Hepatocyte (in vitro differentiated cells): Measurements from ENCODE around the gene MRFAP1L1. TPM values are rescaled to one million over a fixed set of nuclear protein-coding genes. Genes with fewer than 3 reads are reported as not detected.
A peak's percentile ranks its signal among the peaks of the same experiment; 100 is the strongest.

Experiments
- DNase-seq: peaks from one replicate; pipeline ENCODE4 v3.0.0-alpha.2; 2016; ENCODE audit warnings: low spot score
- H2AFZ ChIP-seq: fragments of 200-600 bp; sonication (generic); 2 replicates; pipeline ENCODE4 v1.6.0; 2016; ENCODE audit warnings: antibody characterized with exemption, mild to moderate bottlenecking
- H3K27ac ChIP-seq: fragments of 200-600 bp; sonication (generic); 2 replicates; pipeline ENCODE4 v1.5.1; 2016; ENCODE audit warnings: mild to moderate bottlenecking
- H3K27me3 ChIP-seq: fragments of 200-600 bp; sonication (generic); 2 replicates; pipeline ENCODE4 v1.6.1; 2016
- H3K36me3 ChIP-seq: fragments of 200-600 bp; sonication (generic); replicated peaks from 2 replicates; pipeline ENCODE4 v1.5.1; 2016; ENCODE audit warnings: low read depth; ENCODE audit not compliant: insufficient read depth
- H3K4me1 ChIP-seq: fragments of 200-600 bp; sonication (generic); 2 replicates; pipeline ENCODE4 v1.5.1; 2016; ENCODE audit warnings: mild to moderate bottlenecking, moderate library complexity; ENCODE audit not compliant: insufficient read depth
- H3K4me2 ChIP-seq: fragments of 200-600 bp; sonication (generic); 2 replicates; pipeline ENCODE4 v1.6.0; 2016
- H3K4me3 ChIP-seq: fragments of 200-600 bp; sonication (generic); 2 replicates; pipeline ENCODE4 v1.5.1; 2016; ENCODE audit warnings: mild to moderate bottlenecking
- H3K79me2 ChIP-seq: fragments of 200-600 bp; sonication (generic); 2 replicates; pipeline ENCODE4 v1.6.0; 2017; ENCODE audit warnings: mild to moderate bottlenecking
- H3K9me2 ChIP-seq: fragments of 200-600 bp; sonication (generic); replicated peaks from 2 replicates; pipeline ENCODE4 v1.6.0; 2017; ENCODE audit warnings: mild to moderate bottlenecking; ENCODE audit not compliant: insufficient read depth
- H3K9me3 ChIP-seq: fragments of 200-600 bp; sonication (generic); 2 replicates; pipeline ENCODE4 v1.5.1; 2016; ENCODE audit warnings: low read depth, mild to moderate bottlenecking
- H4K20me1 ChIP-seq: fragments of 200-600 bp; sonication (generic); 2 replicates; pipeline ENCODE4 v1.6.0; 2016; ENCODE audit warnings: mild to moderate bottlenecking; ENCODE audit not compliant: insufficient read depth, poor library complexity, severe bottlenecking
- EZH2 ChIP-seq: fragments of 200-600 bp; sonication (generic); IDR thresholded peaks from 2 replicates; pipeline ENCODE4 v1.6.1; 2016; ENCODE audit warnings: antibody characterized with exemption, mild to moderate bottlenecking, borderline replicate concordance
- EZH2phosphoT487 ChIP-seq: fragments of 200-600 bp; sonication (generic); IDR thresholded peaks from one replicate; pipeline ENCODE4 v1.6.1; 2018; ENCODE audit warnings: antibody characterized with exemption, mild to moderate bottlenecking, low read depth, moderate library complexity; ENCODE audit not compliant: unreplicated experiment, severe bottlenecking
- WGBS: methylation state at CpG from one replicate; pipeline ENCODE4 v1.1.6; 2016; ENCODE audit warnings: low lambda C conversion rate; ENCODE audit errors: missing lambda C conversion rate; 5-methylcytosine and 5-hydroxymethylcytosine counted together
- polyA plus RNA-seq: library from polyadenylated mRNA; unstranded; fragments of >200 nt; fragmentation: Nextera tagmentation; extraction: Ambion mirVana; gene quantifications from 2 replicates; pipeline ENCODE4 v1.2.1, GENCODE V29; 2016
- total RNA-seq: library from RNA; depleted of rRNA; stranded (reverse); fragments of >200 nt; gene quantifications from 2 replicates; pipeline ENCODE4 v1.2.3, GENCODE V29; 2014
- TF ChIP-seq, protein P1 (sequence below): fragments of 200-600 bp; sonication (generic); IDR thresholded peaks from 2 replicates; pipeline ENCODE4 v1.5.1; 2016; ENCODE audit warnings: antibody characterized with exemption, mild to moderate bottlenecking; ENCODE audit not compliant: poor library complexity

The MRFAP1L1 gene
- total and polyA plus RNA-seq, 2 experiments from 2014 or later, result 60.8 to 84.9 TPM

DNA sequence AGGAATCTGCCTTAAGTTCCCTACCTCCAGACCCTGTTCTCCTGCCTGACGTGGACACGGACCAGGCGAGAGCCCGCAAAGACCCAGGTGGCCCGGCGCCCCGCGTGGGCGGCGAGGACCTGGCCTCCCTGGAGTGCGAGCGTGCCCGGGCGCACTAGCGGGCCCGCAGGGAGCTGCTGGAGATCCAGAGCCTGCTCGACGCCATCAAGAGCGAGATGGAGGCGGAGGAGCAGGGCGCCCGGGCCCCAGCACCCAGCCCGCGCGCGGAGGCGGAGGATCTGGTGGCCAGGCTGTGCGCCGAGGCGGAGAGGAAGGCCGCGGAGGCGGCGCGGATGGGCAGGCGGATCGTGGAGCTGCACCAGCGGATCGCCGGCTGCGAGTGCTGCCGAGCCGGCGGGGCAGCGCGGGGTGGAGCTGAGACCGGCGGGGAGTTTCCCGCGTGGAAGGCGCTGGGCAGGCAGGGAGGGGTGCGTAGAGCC is 51.0 kb downstream of the MRFAP1L1 start:
- Histone ChIP-seq H3K4me1 (no peaks in the 10 kb centered on the region), H3K27ac (no peak overlapping the region), H3K4me3 (peak overlapping the region; percentile 29), H3K36me3 (no peaks in the 10 kb centered on the region), H4K20me1 (no peaks in the 10 kb centered on the region), H3K79me2 (no peaks in the 10 kb centered on the region), H2AFZ (peak overlapping the region; percentile 83), H3K27me3 (no peaks in the 10 kb centered on the region), H3K4me2 (peak overlapping the region; percentile 85), H3K9me2 (no peaks in the 10 kb centered on the region), H3K9me3 (no peaks in the 10 kb centered on the region)
- TF ChIP-seq EZH2 (no peak), EZH2phosphoT487 (no peak)
- TF ChIP-seq, protein P1, sequence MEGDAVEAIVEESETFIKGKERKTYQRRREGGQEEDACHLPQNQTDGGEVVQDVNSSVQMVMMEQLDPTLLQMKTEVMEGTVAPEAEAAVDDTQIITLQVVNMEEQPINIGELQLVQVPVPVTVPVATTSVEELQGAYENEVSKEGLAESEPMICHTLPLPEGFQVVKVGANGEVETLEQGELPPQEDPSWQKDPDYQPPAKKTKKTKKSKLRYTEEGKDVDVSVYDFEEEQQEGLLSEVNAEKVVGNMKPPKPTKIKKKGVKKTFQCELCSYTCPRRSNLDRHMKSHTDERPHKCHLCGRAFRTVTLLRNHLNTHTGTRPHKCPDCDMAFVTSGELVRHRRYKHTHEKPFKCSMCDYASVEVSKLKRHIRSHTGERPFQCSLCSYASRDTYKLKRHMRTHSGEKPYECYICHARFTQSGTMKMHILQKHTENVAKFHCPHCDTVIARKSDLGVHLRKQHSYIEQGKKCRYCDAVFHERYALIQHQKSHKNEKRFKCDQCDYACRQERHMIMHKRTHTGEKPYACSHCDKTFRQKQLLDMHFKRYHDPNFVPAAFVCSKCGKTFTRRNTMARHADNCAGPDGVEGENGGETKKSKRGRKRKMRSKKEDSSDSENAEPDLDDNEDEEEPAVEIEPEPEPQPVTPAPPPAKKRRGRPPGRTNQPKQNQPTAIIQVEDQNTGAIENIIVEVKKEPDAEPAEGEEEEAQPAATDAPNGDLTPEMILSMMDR, result no peak
- DNase-seq, result peak; percentile 54
- 23% methylated on average over 50 of the region's 52 CpGs for WGBS

DNA sequence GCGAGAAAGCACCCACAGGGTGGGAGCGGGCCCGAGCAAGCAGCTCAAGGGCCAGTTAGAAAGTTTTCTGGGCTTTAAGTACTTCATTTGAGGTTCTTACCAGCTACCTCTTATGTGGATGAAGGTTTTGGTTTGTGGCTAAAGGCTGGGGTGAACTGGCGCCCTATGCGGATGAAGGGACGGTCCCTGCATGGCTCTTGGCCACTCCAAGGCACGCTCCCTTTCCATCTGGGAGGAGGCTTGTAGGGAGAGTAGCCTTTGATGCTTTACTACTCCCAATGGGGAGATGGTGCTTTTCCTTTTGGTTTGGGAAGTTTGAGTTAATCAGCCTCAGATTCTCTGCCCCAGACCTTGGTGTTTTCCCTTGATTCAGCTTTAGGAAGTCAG is 51.5 kb downstream of the MRFAP1L1 start:
- H3K4me3 ChIP-seq, result no peak overlapping the region
- H3K27me3 ChIP-seq, result no peaks in the 10 kb centered on the region
- no peaks in the 10 kb centered on the region for H3K4me1 ChIP-seq
- no peaks in the 10 kb centered on the region for H4K20me1 ChIP-seq
- TF ChIP-seq, protein P1, result no peak
- TF ChIP-seq EZH2phosphoT487 (no peak), EZH2 (no peak)
- no peak overlapping the region for H3K27ac ChIP-seq
- 98% methylated on average over 7 of the region's 7 CpGs for WGBS
- H2AFZ ChIP-seq, result peak overlapping the region; percentile 83
- H3K4me2 ChIP-seq, result peak overlapping the region; percentile 85
- no peaks in the 10 kb centered on the region for H3K9me2 ChIP-seq
- no peaks in the 10 kb centered on the region for H3K36me3 ChIP-seq
- no peak for DNase-seq
- no peaks in the 10 kb centered on the region for H3K79me2 ChIP-seq
- H3K9me3 ChIP-seq, result no peaks in the 10 kb centered on the region

Other genes starting within 250 kb of the MRFAP1L1 start
- gene PPP2R2C, start 237.3 kb downstream of the MRFAP1L1 start, total RNA-seq, result 0.48 and 0.67 TPM in 2 replicates
- 0.22 and 0.35 TPM in 2 replicates for gene PPP2R2C, start 237.3 kb downstream of the MRFAP1L1 start, polyA plus RNA-seq
- 21.1 and 22.2 TPM in 2 replicates for gene MAN2B2, start 134.7 kb downstream of the MRFAP1L1 start, total RNA-seq
- gene MAN2B2, start 134.7 kb downstream of the MRFAP1L1 start, polyA plus RNA-seq, result 21.4 and 24.0 TPM in 2 replicates
- gene MRFAP1, start 69.2 kb downstream of the MRFAP1L1 start, total RNA-seq, result 221 and 238 TPM in 2 replicates
- 225 and 256 TPM in 2 replicates for gene MRFAP1, start 69.2 kb downstream of the MRFAP1L1 start, polyA plus RNA-seq
- gene S100P, start 16.0 kb downstream of the MRFAP1L1 start, total RNA-seq, result 9.2 and 36.6 TPM in 2 replicates
- 51.6 and 99.1 TPM in 2 replicates for gene S100P, start 16.0 kb downstream of the MRFAP1L1 start, polyA plus RNA-seq
- gene BLOC1S4, start 6.3 kb upstream of the MRFAP1L1 start, total RNA-seq, result 29.4 and 33.3 TPM in 2 replicates
- gene BLOC1S4, start 6.3 kb upstream of the MRFAP1L1 start, polyA plus RNA-seq, result 50.1 and 60.0 TPM in 2 replicates
- 34.3 and 38.4 TPM in 2 replicates for gene KIAA0232, start 72.9 kb upstream of the MRFAP1L1 start, total RNA-seq
- gene KIAA0232, start 72.9 kb upstream of the MRFAP1L1 start, polyA plus RNA-seq, result 11.3 TPM in 2 replicates
- gene TBC1D14, start 200.0 kb upstream of the MRFAP1L1 start, total RNA-seq, result 46.1 and 50.8 TPM in 2 replicates
- gene TBC1D14, start 200.0 kb upstream of the MRFAP1L1 start, polyA plus RNA-seq, result 26.5 and 33.6 TPM in 2 replicates